ENCODE measurements around the gene AP4B1. TPM values are rescaled to one million over a fixed set of nuclear protein-coding genes. Genes with fewer than 3 reads are reported as not detected.
A peak's percentile ranks its signal among the peaks of the same experiment; 100 is the strongest.

AP4B1 gene
- total RNA-seq, 3 donors from 2014 or later, result 10.8 to 18.1 (median 14.9) TPM

DNA sequence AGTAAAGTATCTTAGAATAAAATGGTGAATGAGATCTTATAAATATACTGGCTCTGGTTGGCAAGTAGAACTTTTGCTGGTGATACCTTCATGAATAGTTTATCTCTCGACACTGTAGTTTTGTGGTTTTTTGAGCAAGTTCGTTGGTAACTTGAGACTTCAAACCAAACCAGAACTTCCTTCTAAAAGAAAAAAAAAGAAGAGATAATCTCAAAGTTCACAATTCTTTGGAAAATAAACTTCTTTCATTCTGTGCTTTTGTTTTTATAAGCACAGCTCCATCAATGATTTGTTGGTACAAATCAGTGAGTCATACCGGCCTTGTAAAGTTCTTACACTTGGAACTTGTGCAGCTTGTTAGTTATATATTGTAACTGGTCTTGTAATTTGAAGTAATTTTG, 26.9 kb upstream of the AP4B1 start:
- Histone ChIP-seq H3K27ac (peak overlapping the region in 1 of 2 donors; percentile 88), H3K36me3 (no peaks in the 10 kb centered on the region), H3K9me3 (no peaks in the 10 kb centered on the region), H3K27me3 (no peaks in the 10 kb centered on the region), H3K4me1 (no peaks in the 10 kb centered on the region), H3K4me3 (no peak overlapping the region)
- DNase-seq (ENCODE audit: low spot score in 2 of 2), result no peak
- TF ChIP-seq POLR2AphosphoS5 (IDR thresholded peaks at IDR 0.05) (no peak), POLR2A (IDR thresholded peaks at IDR 0.05) (no peak), CTCF (IDR thresholded peaks at IDR 0.05) (no peak)
- intact Hi-C loops (cut with DNase I; ENCODE audit: low total_unique reads), result no loop called here

DNA sequence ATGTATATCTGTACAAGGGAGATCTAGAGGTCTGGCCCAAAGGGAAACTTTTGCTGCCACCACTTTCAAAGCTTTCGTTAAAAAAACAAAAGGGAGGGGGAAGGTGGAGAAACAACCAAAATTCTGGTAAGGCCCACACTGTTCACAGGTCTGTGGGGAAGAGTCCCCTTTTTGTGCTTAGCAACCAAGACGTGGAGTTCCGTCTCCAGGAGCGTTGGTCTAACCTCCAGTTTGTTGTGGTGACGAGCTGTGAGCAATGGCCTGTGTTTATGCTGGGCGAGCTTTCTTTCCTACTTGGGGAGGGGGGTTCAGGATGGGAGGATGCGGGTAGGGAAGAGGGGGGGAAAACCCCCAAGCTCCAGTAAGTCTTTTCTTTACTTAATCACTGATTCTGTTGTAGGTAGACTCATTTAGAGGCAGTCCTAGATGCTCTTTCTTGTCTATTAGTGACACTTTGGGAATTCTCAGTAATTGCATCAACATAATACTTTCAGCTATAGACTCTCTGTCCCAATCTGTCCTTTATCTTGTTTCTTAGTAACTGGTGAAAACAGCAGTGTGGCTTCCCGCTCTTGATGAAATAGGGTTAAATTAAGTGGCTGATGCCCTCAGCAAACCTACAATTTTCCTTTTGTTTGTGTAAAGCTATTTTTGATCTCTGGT, 26.0 kb upstream of the AP4B1 start:
- H3K4me3 ChIP-seq, result peak overlapping the region; percentile 71 to 87 (median 84)
- H3K27ac ChIP-seq, result peak overlapping the region; percentile 88 to 97
- H3K36me3 ChIP-seq, result no peaks in the 10 kb centered on the region
- no peaks in the 10 kb centered on the region for H3K9me3 ChIP-seq
- no peaks in the 10 kb centered on the region for H3K27me3 ChIP-seq
- intact Hi-C loops (cut with DNase I; ENCODE audit: low total_unique reads), result no loop called here
- peak in 1 of 2 donors; percentile 48 for DNase-seq (ENCODE audit: low spot score in 2 of 2)
- no peaks in the 10 kb centered on the region for H3K4me1 ChIP-seq
- TF ChIP-seq POLR2A (IDR thresholded peaks at IDR 0.05) (no peak), CTCF (IDR thresholded peaks at IDR 0.05) (no peak), POLR2AphosphoS5 (IDR thresholded peaks at IDR 0.05) (no peak)

DNA sequence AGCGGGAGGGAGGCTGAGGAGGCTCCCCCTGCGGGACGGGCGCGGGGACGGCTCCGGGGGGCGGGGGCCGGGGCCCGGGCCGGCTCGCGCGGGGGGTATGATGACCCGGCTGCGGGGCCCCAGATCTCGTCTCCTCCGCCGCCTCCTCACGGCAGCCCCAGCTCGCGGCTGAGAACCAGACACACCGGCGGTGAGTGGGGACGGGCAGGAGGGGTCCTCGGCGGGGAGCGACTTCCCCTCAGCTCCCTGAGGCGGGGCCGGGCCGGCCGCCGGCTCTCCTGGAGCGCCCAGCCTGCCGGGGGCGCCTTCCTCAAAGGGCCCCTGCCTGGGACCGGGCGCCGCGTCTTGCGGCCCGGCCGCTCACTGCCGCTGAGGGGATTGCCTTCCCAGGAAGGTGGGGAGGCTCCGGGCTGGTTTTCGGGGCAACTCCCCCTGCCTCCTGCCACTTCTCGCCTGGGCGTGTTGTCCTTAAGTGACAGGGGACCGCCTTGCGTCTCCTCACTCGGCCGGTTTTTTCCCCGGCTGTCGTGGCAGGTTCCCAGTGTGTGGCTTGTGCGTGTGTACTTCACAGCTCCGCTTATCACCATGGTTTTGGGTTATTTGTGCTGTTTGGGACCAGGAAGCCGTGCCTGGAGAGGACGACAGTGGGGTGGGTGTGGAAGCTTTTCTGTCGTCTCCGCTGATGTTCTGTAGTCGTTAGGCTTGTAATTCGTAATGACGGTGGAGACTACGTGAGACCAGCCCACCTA, 25.3 kb upstream of the AP4B1 start:
- Histone ChIP-seq H3K9me3 (no peaks in the 10 kb centered on the region), H3K27ac (peak overlapping the region; percentile 88 to 97), H3K4me3 (peak overlapping the region; percentile 71 to 87 (median 84)), H3K27me3 (no peaks in the 10 kb centered on the region), H3K4me1 (no peaks in the 10 kb centered on the region), H3K36me3 (no peaks in the 10 kb centered on the region)
- intact Hi-C loops (cut with DNase I; ENCODE audit: low total_unique reads), result loop anchor here (1.0 kb wide), 1 partner anchor 25 kb away; the partner anchor contains the start of gene DCLRE1B
- TF ChIP-seq POLR2AphosphoS5 (IDR thresholded peaks at IDR 0.05) (peak in 2 of 3 donors; percentile 13 to 22), CTCF (IDR thresholded peaks at IDR 0.05) (no peak), POLR2A (IDR thresholded peaks at IDR 0.05) (no peak)
- peak; percentile 41 to 57 for DNase-seq (ENCODE audit: low spot score in 2 of 2)

- H3K4me1 ChIP-seq, result no peaks in the 10 kb centered on the region
- H3K27me3 ChIP-seq, result no peaks in the 10 kb centered on the region
- TF ChIP-seq CTCF (IDR thresholded peaks at IDR 0.05), result peak in 2 of 3 donors; percentile 22 to 40
- TF ChIP-seq POLR2A (IDR thresholded peaks at IDR 0.05), result peak; percentile 49
- TF ChIP-seq POLR2AphosphoS5 (IDR thresholded peaks at IDR 0.05), result peak; percentile 76 to 95 (median 86)
- peak within 1 kb of the TSS; percentile 71 to 87 (median 84) for H3K4me3 ChIP-seq
- intact Hi-C loops (cut with DNase I; ENCODE audit: low total_unique reads), result loop anchor here (1.0 kb wide), 1 partner anchor 24 kb away; the partner anchor contains the start of gene DCLRE1B
- H3K27ac ChIP-seq, result peak within 1 kb of the TSS; percentile 88 to 97
- H3K9me3 ChIP-seq, result no peaks in the 10 kb centered on the region
- DNase-seq (ENCODE audit: low spot score in 2 of 2), result peak; percentile 87 to 92
- no peaks in the 10 kb centered on the region for H3K36me3 ChIP-seq
These were observed 24.5 kb upstream of the AP4B1 start, which contains the start of gene HIPK1 for GRCh38 chr1:113928941-113929749. TSS of gene HIPK1 (plus strand) at chr1:113929324.

Data from breast epithelium (tissue), 4 donors.